ENCODE measurements around the gene MARCO. TPM values are rescaled to one million over a fixed set of nuclear protein-coding genes. Genes with fewer than 3 reads are reported as not detected.

The MARCO gene
- total RNA-seq, 1 donor from 2014 or later: 7.0 TPM

DNA sequence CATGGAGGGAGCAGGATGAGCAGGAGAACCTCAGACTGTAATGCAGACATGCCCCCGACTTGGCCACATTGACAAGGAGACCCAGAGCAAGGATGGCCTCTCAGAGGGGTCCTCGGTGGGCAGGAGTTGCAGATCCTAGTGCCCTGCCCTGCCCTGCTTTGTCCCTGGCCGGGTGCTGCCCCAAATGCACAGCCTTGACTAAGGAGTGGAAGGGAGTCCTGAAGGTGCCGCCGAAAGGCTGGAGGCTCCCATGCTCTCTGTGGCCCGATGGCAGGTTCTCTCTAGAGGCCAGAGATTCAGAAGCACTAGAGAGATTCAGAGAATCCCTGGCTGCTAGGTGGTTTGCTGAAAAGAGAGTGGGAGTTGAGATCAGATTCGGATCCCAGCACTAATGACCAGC is 64.4 kb downstream of the MARCO start:
- peaks cover 71% of the 10 kb centered on the region for H3K27me3 ChIP-seq (ENCODE audit: low read depth)
- H3K9me3 ChIP-seq (replicated peaks): peaks cover 12% of the 10 kb centered on the region
- no peak overlapping the region for H3K4me3 ChIP-seq
- no peaks in the 10 kb centered on the region for H3K36me3 ChIP-seq
- intact Hi-C loops (cut with micrococcal nuclease): no loop called here
- TF ChIP-seq CTCF (IDR thresholded peaks at IDR 0.05; ENCODE audit: borderline replicate concordance): no peak
- H3K4me1 ChIP-seq: no peaks in the 10 kb centered on the region
- no peak for DNase-seq
- no peak overlapping the region for H3K27ac ChIP-seq (replicated peaks)

- H3K27me3 ChIP-seq (ENCODE audit: low read depth): peaks cover 87% of the 10 kb centered on the region
- intact Hi-C loops (cut with micrococcal nuclease): no loop called here
These were observed 66.1 kb downstream of the MARCO start for GRCh38 chr2:119008108-119008507.

GRCh38 chr2:119009110-119009509 is 67.1 kb downstream of the MARCO start:
- DNase-seq: no peak
- Histone ChIP-seq H3K9me3 (replicated peaks) (peaks cover 1% of the 10 kb centered on the region), H3K36me3 (no peaks in the 10 kb centered on the region), H3K4me1 (no peaks in the 10 kb centered on the region), H3K27me3 (ENCODE audit: low read depth) (peaks cover 89% of the 10 kb centered on the region), H3K27ac (replicated peaks) (no peak overlapping the region), H3K4me3 (no peak overlapping the region)
- no peak for TF ChIP-seq CTCF (IDR thresholded peaks at IDR 0.05; ENCODE audit: borderline replicate concordance)
- intact Hi-C loops (cut with micrococcal nuclease): no loop called here

More at GRCh38 chr2:119008108-119008507, 66.1 kb downstream of the MARCO start:
- Histone ChIP-seq H3K36me3 (no peaks in the 10 kb centered on the region), H3K9me3 (replicated peaks) (peaks cover 6% of the 10 kb centered on the region), H3K4me1 (no peaks in the 10 kb centered on the region), H3K27ac (replicated peaks) (no peak overlapping the region), H3K4me3 (no peak overlapping the region)
- no peak for TF ChIP-seq CTCF (IDR thresholded peaks at IDR 0.05; ENCODE audit: borderline replicate concordance)
- DNase-seq: no peak

DNA sequence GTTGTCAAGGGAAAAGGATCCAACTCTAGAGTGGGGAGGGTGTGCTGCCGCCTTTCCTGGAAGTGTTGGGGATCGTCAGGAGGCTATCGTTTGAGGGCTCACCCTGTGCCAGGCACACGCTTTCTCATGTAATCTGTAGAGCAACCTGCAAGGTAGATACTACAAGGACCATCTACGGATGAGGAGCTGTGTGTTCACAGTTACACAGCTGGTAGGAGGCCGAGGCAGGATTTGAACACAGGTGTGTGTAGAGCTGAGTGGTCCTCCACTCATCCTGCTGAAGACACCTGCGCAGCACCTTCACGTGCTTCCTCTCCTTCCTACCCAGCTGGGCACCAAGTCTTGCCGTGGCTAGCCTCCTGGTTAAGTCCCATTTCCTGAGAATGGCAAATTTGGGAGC is 68.3 kb downstream of the MARCO start:
- intact Hi-C loops (cut with micrococcal nuclease): no loop called here
- Histone ChIP-seq H3K27ac (replicated peaks) (no peak overlapping the region), H3K4me3 (no peak overlapping the region), H3K9me3 (replicated peaks) (no peaks in the 10 kb centered on the region), H3K27me3 (ENCODE audit: low read depth) (peaks cover 81% of the 10 kb centered on the region), H3K36me3 (no peaks in the 10 kb centered on the region), H3K4me1 (no peaks in the 10 kb centered on the region)
- TF ChIP-seq CTCF (IDR thresholded peaks at IDR 0.05; ENCODE audit: borderline replicate concordance): no peak
- DNase-seq: no peak

GRCh38 chr2:119011162-119011909 is 69.3 kb downstream of the MARCO start:
- intact Hi-C loops (cut with micrococcal nuclease): no loop called here
- Histone ChIP-seq H3K9me3 (replicated peaks) (no peaks in the 10 kb centered on the region), H3K4me1 (no peaks in the 10 kb centered on the region), H3K27me3 (ENCODE audit: low read depth) (peaks cover 81% of the 10 kb centered on the region), H3K27ac (replicated peaks) (no peak overlapping the region), H3K36me3 (no peaks in the 10 kb centered on the region), H3K4me3 (peak overlapping the region; percentile 38)
- peak; percentile 51 for DNase-seq
- peak; percentile 77 for TF ChIP-seq CTCF (IDR thresholded peaks at IDR 0.05; ENCODE audit: borderline replicate concordance)

Data from left ventricle myocardium inferior (tissue), 1 donor.